GM18907 (cell line): ENCODE results near the gene NECTIN1.

ENCODE experiments used
- ATAC-seq: cut with Tn5 transposase; IDR thresholded peaks from one replicate; pipeline ENCODE4 v1.9.1; 2021; ENCODE audit warnings: mild to moderate bottlenecking, moderate library complexity; ENCODE audit not compliant: unreplicated experiment

NECTIN1 gene

DNA sequence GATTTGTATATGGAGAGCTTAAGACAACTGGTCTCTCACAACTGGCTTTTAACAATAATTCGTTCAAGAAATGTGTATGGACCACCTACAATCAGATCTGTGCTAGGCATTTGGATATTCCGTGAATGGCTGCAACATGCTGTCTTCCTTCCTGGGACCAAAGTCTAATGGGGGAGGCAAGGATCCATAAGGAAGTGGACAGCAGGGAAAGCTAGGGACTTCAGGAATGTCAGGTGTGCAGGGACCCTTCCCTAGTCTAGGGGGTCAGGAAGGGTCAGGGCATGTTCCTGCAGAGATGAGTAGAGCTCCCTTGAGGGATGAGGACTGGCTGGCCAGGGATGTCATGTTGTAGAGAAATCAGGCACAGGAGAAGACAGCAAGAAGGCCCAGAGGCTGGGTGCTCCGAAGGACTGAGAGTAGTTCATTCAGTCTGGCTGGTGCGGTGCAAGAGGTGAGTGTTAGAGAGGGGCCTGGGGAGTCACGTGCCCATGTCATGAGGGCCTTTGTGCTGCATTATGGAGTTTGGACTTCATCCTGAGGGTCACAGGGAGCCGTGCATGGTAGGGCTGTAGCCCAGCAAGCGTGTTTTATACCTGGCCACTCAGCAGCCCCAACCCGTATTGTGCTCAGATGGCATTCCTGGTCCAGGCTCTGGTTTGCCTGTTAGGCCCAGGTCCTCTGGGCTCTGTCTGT lies 8.5 kb upstream of the NECTIN1 start:
- ATAC-seq, result no peak

DNA sequence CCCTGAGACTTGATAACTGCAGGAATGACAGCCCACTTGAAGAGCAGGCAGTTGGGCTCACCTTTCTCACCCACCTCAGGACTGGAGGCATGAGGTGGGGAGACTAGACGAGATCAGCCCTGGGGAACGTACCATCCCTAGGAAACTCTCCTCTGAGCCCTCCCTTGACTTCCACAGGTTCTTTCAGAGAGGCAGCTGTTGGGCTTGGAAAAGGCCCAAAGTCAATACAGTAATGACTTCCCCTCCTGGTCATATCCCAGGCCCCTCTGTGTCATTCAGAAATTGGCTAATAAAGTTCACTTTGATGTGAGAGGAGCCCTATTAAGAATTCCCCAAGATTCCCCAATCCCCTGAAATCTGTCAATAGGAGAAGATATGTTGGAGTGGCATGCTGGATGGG lies 5.8 kb upstream of the NECTIN1 start:
- ATAC-seq, result no peak

DNA sequence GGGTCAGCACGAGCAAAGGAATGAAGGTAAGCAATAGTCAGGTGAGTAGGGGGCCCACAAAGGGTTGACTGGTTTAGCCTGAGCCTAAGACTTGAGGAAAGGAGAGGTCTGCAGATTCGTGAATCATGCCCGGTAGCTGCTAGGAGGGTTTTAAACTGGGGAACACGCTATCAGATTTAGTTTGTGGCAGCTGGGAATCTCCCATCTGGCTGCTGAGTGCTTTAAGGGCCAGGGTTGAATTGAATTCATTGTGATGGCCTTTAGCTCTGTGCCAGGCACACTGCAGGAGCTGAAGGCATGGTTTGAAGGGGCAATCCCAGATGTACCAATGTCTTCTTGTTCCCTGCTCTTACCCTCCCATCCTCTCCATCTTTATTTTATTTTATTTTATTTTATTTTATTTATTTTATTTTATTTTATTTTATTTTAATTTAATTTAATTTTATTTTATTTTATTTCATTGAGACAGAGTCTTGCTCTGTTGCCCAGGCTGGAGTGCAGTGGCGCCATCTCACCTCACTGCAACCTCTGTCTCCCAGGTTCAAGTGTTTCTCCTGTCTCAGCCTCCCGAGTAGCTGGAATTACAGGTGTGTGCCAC lies 1.9 kb upstream of the NECTIN1 start:
- ATAC-seq, result no peak

DNA sequence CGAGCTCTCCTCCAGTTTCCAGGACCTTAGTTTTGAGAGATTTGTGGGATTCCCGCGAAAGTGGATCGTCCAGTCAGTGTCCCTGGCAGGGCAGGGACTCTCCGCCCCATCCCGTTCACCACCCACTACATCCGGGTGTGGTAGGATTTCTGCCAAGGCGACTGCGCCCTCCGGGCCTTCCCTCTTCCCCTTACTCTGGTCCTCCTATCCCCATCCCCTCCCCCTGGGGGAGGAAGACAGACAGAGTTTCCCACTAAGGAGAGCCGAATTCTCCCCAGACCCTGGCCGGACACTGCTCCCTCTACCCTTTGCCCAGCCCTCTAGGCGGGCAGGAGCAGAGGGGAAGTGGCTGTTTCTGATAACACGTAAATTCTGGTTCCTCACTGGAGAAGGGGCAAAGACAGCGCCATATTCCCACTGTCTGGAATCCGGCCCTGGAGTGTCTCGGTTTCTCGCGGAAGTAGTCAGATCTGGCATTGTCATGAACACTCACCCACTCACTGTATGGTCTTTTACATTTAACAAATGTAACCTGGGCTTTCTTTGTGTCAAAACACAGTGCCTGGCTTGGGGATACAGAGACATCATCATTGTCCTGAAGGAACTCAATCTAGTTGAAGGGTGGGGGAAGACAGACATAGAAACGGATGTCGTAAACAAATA lies 1.1 kb upstream of the NECTIN1 start:
- ATAC-seq, result no peak

DNA sequence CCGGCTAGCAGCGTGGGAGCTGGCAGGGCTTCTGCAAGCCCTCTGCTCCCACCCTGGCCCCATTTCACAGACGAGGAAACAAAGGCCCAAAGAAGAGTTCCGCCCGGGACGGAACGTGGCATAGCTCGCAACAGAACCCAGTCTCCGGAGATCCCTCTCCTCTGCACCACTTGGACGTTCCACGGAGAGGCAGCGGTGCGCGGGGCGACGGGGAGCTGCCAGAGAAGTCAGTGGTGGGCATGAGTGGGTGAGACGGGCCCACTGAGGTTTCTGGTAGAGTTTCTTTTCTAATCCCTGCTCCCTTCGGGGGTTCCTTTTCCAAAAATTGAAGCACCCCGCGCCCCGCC lies 554 bp upstream of the NECTIN1 start:
- ATAC-seq, result peak; percentile 31

DNA sequence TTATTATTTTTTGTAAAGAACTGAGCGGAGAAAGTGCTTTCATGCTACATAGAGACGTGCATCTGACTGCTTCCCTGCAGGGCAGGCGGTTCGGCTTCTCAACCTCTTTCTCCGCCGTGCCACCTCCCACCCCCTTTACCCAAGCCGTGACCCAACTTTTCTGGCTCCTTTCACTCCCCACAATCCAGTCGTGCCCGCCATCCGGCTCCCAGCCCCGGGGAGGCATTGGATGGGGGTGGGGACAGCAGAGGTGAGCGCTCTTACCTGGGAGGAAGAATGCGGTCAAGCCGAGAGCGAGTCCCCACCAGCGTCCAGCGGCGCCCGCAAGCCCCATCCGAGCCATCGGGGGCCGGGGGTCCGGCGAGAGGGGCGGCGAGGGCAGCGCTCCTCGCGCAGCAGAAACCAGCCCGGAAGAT lies 781 bp downstream of the NECTIN1 start:
- peak; percentile 2 for ATAC-seq

DNA sequence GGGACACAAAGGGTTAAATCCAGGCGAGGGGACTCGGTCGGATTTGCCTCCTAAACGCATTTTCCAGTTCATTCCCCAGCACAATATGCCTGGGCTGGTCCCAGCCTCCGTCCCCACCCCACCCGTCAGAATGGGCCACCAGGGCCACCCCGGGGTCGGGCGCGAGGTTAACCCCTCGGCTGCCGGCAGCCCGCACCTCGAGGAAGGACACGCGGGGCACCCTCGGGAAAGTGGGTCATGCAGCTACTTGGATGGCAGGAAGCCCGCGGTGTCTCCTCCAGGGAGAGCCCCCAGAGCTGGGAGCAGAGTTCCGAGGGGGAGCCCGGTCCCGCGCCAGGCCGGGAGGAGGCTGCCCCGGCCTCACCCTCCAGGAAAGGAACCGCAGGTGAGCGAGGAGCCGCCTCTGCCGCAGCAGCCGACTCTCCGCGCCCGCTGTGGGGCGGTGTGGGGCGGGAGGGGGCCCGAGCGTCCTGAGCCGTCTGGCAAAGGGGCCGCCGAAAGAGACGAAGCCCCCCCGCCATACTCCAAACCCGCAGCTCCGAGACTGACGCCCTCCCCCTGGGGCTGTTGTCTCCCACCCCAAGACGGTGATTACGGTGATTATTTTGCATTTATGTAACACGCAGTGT lies 1.4 kb downstream of the NECTIN1 start:
- ATAC-seq, result no peak

DNA sequence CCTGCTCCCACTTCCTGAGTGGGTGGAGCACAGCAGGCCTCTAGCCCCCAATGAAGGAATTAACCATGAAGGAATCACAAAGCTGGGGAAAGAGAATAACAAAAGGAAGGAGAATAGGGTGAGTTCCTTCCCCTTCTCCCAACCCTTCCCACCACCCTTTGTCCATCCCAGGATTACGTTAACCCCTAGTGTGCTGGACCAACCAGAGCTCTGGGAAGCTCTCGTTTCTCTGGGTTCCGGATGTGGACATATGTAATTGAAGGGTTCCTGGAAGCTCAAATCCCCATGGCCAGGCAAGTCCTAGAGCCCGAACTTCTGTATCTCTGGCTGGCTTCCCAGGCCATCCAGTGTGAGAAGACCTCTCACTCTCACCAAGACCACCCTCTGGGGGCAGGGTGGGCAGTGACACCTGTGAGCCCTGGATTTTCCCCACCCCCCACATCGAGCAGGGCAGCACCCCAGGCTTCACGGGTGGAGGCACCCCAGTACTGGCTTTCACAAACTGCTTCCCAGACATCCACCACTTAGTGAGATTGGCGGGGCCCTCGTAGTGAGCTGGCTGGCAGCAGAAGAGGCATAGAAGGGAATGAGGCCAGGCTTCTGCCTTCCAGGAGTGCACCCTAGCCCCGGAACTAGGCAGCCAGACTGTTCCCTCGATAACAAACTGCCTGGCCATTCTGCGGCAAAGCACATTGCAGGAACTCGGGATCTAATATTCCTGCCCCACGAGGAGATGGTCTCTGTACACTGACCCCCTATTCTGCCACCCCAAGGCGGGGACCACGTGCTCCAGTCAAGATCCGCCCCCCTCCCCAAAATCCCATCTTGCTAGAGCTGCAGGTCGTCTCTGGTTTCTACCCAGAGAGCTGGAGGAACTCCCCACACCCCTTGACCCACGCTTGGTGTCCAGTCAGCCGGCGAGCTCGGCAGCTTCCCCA lies 2.1 kb downstream of the NECTIN1 start:
- ATAC-seq, result no peak

DNA sequence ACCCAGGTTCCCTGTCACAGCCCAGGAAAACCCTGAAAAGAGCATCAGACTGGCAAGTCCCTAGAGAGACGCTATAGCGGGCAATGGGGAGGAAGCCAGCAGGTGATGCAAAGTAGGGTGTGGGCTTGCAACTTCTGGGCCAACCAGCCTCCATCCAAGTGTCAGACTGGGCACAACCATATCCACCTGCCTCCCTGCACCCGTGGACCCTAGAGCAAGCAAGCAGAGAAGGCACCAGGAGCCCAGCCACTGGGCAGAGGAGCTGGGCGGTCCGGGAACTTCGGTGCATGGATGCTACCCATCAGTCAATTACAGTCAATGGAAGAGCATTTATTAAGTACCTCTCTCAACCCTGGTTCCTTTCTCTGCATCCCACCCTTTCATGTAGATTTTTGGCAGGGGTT lies 2.8 kb downstream of the NECTIN1 start:
- no peak for ATAC-seq

DNA sequence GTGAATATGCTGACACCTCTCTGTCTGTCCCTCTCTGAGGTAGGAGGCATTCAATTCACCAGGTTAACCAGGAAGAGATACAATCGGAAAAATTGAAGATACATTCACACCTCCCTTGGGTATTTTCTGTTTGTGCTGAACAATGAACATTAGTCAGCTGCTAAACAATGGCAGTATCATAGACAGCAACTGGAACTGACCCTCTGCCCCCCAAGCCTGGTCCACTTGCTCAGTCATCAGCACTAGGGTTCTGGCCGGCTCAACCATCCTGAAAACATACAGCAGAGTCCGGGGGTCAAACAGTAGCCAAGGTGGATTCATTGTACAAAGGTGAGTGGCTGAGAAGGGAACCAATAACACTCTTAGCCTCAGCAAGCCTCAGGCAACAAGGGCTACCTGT lies 4.0 kb downstream of the NECTIN1 start:
- ATAC-seq, result no peak

DNA sequence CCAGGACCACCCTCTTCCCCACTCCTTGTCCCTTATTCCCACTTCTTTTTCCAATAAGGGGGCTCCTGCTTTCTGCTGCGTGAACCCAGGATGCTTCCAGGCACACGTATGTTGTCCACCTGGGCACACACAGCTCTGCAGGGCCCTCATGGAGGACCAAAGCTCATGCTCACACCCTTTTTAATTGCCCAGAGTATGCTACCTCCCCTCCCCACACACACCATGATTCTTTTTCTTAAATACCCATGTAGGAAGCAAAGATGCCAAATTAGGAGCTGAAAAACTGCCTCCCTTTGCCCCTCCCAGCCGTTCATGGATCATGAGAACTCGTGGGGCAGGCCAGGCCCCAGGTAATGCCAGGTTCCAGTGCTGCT lies 5.1 kb downstream of the NECTIN1 start:
- ATAC-seq, result no peak

DNA sequence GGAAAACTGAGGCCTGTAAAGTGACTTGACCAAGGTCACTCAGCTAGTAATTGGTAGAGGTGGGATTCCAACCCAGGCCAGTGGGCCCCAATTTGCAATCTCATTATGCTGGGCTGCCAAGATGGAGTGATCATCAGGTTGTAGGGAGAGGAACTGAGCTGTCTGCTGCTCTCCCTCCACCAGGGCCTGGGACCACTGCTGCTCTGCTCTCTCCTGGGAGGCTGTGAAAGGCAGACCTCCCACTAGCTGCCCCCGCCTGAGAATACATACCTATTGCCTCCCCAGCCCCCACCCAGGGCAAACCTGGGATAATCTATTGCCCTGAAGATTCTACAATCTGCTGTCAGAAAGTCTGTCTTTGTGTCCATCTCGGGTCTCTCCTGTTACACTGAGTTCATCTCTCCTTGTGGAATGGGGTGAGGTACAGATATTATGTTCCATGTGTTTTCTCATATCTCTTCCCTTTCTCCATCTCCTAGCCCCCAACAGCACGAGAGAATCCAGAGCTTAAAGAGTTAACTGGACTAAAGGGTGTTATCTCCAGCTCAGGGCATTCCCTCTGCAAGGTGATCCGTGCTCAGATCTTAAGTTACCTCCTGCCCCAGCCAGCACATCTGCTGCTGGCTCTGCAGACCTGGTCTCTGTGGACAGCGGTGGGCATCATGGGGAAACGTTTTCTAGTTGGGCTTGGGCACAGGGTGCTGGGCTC lies 5.6 kb downstream of the NECTIN1 start:
- ATAC-seq, result no peak

DNA sequence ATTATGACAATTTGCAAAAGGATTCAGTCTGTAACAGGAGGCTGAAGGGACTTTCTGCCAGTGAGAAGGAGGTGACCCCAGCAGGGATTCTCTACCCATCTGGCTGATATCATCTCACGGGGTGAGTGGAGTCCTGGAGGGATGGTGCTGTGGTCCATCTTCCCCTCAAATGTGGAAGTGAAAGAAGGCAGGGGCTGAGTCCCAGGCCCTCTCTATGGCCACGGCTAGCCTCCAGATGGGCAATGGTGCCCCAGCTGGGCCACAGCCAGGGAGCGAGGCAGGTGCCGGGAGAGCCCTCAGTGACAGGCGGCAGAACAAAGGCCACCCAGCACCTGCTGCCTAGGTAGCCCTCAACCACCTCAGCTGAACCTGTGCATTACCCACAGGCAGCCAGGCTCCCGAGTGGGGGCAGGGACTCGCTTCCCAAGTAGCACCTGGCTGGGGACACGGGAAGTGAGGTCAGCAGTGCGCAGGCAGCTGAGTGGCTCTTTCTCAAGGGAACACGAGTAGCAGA lies 6.7 kb downstream of the NECTIN1 start:
- ATAC-seq, result no peak

DNA sequence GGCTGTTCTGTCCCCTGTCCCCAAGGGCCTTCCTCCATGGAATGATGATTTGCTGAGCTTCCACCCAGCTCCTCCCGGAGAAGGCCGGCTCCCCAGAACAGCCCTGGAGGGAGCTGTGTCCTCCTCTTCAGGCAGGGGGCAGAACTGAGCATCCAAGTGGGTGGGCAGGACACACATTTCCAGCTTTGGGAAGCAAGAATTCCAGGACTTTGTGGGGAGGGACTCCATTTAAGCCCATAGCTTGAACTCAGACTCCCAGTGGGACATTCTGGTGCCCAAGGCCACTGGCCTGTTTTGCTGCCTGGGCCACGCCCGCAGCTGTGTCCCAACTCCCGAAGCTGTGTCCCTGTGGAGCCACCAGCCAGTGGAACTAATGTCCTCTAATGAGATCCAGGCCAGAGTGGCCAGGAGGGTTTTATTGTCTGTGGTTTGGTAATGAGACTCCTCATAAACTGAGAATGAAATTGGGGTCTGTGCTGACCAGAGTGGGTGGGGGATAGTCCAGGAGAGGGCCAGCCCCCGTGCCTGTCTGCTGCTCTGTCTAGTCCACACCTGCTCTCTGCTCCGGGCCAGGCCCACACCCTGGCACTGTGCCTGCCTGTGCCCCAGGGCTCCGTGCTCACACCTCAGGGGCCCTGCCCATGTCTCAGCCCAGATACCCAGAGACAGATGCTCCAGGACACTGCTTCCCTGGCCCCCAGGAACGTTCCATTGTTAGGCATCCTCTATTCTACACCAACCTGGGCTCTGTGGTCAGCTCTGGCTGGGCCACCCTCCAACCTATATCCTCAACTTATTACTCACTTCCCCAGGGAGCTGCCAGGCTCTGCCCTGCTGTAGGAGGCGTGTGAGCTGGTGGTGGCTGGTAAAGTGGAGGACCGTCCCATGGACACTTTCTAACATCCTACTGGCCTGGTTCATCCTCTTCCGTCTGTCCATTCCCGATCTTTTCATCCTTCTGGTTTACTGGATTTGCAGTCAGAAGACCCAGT lies 7.6 kb downstream of the NECTIN1 start:
- ATAC-seq, result no peak

DNA sequence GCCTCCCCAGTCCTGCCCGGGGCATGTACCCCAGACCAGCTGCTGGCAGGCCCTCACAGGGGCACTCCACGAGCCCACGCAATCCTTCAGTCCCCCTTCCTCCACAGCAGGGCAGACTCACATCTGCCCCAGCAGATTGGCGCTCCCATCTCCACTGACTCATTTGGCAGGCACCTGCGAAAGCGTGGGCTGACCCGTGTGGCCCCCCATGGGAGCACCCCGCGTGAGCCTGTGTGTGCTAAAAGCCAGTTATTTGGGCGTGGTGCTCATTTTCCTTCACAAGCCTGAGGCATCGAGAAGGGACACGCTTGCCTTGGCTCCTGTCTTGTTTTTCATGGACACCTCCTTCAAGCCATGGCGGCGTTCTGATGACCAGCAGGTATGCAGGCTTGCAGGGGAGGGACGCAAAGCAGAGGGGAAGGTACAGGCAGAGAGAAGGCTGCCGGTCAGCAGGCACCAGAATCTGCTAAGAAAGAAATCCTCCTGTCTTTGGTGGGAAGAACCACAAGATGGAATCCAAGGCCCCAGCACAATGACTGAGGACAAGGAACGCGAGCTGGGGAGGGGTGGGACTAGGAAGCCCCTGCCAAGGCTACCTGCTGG lies 8.6 kb downstream of the NECTIN1 start:
- ATAC-seq, result no peak

DNA sequence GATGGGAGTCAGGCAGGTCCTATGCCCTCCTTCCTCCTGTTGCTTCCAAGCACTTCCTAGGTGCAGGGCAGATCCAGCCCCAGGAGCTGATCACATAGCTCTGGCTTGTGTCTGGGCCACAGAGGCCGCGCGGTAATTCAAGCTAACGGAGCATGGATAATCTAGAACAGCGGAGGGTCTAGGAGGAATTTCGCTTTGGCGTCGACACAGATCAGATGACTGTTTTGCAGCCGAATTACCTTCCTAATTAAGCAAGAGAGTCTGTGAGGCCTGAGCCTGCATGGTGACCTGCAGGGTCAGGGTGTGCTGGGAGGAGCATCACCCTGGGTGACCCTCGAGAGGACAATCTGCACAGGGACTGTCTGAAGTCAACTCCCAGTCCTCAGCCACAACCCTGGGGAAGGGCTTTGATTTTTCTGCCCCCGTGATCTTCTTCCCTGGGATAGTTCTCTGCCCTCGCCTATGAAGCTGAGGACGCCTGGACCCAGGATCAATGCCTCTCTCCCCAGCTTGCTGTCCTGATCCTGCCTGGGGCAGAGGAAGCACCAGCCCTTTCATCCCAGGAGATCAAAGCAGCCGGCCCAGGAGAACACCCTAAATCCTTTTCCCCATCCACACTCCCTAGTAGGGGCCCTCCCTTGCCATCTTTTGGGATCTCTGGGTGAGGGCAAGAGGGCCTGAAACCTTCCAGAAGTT lies 11.0 kb downstream of the NECTIN1 start:
- no peak for ATAC-seq

DNA sequence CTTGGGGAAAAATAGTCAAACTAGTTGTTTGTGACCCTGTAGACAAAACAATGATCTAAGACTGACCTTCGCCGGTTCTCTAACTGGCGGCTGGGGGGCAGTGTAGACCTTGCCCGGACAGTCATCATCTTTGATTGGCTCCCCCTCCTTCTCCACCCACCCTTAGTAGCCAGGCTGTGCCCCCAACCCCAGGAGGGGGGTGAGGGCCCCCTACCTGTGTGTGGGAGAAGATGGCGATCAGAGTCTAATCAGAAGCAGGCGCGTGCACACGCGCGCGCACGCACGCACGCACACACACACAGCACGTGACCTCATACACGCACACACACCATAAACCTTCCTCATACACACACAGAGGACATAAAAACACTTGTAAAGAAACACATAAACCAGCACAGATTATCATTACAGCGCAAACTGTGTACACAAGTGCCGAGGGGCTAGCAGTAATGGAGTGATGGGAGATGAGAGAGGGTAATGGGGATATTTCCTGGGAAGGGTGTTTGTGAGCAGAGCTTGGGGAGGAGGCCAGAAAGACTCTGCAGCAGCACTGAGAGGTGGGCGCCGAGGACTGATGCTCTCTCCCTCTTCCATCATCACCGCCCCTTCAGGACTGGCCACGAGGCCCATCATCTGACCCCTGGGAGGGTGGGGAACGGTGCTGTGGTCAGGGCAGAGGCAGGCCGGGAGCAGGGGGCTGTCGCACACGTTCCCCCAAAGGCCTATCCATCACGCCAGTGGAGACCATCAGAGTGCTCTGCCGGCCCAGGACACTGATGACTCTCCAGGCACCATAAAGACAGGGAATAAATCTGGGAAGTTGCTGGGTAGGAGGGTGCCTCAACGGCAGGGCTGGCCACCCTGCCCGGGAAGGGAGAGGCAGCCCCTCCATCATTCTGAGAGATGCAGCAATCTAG lies 12.2 kb downstream of the NECTIN1 start:
- ATAC-seq, result no peak
